NOMO-1 treated with DMSO at 0.1 percent for 48 hours (cell line): ENCODE measurements around the gene SCN8A.
"Not testable (repeated sequence)": the region's sequence is repeated elsewhere in the genome, so short reads cannot be mapped to it uniquely, and the experiment has no call there.

ENCODE experiments used
- DNase-seq: peaks from one replicate; lab custom pipeline; 2025; ENCODE audit not compliant: unreplicated experiment; lab: John Stamatoyannopoulos, UW

Gene SCN8A

DNA sequence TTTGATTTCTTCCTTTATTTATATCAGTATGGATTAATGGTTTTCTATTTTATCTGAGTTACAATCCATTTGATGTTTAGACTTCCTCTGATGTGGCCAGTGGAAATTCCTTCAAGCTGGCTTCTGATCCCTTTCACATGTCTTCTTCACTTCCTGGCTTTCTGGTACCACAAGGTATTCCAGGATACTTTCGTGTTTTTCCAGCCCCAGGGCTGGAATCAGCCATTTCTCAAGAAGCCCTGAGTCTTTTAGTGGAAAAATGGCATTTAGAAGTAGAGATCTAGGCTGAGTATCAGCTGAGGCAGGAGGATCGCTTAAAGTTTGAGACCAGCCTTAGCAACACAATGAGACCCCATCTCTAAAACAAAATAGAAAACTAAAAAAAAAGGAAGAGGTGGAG lies 164.2 kb downstream of the SCN8A start:
- no peak for DNase-seq

DNA sequence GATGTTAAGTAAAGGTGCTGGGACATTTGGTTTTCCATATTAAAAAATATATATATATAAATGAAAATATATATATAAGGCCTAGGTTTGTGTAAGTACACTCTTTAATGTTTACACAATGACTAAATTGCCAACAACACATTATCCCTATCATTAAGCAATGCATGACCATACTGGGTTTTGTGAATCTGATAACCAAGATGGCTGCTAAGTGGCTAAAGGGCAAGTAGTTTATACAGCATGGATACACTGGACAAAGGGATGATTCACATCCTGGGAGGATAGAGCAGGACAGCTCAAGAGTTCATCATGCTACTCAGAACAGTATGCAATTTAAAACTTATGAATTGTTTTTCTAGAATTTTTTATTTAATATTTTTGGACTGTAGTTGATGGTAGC lies 168.1 kb downstream of the SCN8A start:
- DNase-seq = no peak

DNA sequence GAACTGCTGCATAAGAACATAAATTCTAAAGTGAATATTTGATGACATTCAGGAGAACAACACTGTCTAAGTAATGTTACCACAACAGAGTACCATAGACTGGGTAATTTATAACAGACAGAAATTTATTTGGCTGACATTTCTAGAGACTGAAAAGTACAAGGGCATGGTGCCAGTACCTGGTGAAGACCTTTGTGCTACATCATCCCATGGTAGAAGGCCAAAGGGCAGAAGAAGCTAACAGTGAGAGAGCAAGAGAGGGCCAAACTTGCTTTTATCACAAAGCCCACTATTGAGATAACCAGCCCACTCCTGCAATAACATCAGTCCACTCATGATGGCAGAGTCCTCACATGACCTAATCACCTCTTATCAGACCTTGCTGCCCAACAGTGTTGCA lies 168.7 kb downstream of the SCN8A start:
- no peak for DNase-seq

DNA sequence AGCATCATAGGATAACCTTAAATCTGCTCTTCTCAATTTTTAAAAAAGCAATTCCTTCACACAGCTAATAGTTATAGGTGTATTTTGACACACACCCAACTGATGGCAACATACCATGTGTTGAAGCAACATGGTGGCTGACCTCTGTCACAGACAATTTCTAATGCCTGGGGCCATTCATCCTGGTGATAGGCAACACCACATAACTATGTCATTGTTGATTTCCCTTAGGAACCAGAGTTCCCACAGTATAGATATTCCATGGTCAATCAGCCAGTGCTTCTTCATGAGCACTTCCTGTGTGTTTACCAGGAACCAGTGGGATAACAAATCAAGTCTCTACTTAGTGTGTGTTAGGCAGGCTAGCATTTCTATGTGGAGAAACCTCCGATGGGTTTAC lies 169.2 kb downstream of the SCN8A start:
- no peak for DNase-seq

DNA sequence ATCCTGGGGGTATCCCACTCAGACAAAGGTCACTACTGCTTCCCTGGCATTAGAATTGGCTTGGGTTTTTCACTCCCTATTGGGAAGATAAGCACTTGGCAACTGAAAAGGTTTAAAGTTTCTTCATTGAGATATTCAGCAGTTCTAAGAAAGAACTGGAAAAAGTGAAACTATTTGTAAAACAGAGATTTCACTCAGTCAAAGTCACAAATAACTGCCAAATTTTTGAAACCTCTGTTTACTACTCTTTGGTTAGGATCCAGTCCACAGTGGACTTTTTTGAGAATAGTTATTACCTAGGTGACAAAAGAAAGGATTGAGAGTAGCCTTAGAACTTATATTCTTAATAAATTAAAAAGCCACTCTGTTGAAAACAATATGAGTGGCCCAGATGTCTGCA lies 172.7 kb downstream of the SCN8A start:
- DNase-seq = no peak

DNA sequence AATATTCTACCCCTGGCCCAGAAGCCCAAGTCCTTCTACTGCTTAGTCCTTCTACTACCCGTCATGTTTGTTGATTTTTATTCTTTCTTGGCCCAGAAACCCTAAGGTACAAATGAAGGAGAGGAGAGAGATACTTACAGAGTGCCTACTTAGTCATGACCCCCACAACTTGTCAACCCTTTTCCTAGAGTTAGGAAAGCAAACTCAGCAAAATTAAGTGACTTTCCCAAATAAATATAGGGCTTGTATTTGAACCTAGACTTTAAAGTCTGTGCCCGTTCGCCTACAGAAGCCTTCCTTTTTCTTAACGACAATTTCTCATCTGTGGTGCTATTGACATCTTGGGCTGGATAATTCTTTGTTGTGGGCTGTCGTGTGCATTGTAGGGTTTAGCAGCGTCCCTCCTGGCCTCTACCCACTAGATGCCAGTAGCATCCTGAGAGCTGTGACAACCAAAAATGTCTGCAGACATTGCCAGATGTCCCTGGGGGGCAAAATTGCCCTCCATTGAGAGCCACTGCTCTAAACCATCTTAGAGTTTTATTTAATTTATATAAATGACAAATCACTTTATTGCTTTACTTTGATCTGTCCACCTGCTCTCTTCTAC lies 175.1 kb downstream of the SCN8A start:
- no peak for DNase-seq

DNA sequence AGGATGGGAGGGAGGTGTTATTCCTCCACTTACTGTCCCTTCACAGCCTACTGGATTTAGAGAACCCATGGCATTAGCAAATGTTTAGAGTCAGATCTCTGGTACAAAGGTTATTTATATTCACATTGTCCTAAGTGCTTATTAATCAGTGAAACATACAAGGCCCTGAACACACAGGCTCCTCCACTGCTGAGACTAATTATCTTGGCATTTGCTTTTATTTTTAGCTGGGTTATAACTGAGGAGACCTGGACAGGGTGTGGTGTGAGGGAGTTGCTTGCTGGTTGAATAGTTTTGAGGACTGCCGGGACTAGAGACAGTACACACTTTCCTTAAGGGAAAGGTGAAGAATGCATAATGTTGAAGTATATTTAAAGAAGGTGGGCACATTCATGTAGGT lies 180.0 kb downstream of the SCN8A start:
- DNase-seq = no peak

DNA sequence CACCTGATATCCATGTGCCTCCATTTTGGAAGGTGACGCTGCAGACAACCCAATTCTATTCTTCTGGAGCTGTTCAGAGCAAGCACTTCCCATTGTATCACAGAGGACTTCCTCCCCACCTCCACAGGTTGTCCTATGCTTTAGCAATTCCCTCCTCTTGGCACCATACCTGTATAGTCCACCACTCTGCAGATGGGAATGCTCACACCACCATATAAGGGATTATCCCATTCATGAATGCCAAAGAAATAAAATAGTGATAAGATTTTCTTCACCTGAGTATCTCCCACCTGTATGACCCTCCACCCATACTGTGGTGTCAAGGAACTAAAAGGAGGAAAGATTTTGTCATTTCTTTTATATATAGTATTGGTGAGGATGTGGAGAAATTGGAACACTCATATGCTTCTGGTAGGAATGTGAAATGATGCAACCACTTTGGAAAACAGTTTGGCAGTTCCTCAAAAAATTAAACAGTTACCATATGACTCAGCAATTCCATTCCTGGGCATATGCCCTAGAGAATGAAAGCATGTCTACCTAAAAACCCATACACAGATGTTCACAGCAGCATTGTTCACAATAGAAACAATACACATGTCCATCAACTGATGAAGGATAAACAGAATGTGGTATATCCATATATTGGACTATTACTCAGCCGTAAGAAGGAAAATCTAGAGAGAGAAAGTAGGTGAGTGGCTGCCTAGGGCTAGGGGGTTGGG lies 182.3 kb downstream of the SCN8A start:
- DNase-seq = peak; percentile 20

DNA sequence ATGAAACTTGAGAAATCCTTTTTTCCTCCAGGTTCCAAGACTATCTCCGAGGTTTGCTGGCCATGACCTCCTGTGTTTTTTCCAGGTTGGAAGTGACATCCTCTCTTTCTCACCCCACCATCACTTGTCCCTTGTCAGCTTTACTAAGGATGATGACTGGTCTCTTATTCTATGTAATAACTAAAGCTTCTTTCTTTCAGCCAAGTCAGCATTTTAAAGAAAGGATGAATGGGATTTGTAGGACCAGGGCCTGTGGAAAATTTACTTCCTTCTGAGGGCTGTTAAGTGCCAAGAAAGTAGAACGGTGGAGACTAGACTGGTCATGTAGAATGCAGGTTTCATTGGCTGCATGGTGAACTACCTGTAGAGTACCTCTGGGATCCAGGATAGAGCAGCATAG lies 183.9 kb downstream of the SCN8A start:
- no peak for DNase-seq

DNA sequence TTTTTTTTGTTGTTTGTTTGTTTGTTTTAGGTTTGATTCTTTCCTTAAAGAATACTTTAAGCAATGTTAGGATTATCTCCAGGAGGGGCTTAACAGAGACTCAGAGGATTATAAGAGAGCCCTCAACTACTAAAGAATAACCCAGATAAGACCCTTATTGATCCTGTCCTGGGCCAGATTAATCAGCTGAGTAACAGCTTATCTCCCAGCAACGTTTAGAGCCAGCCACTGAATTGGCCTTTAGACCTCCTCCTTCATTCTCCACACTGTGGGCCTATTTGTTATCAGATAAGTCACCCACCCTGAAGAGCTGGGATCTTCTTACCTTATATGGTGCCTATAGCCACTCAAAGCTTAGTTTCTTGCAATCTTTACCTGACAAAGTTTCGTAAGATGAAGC lies 186.4 kb downstream of the SCN8A start:
- no peak for DNase-seq

DNA sequence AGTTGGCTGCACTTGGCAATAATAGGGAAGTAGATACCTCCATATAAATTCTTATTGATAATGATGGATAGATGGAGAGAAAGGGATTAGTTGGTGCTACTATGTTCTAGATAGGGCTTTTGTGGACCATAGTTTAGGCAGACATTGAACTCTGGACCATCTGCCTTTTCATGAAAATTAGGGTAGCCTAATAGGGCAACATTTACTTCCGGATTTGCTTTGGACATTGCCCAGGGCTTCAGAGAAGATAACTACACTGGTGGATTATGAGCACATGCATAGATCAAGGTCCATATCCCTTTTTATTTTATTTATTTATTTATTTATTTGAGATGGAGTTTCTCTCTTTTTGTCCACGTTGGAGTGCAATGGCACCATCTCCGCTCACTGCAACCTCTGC lies 186.9 kb downstream of the SCN8A start:
- no peak for DNase-seq

DNA sequence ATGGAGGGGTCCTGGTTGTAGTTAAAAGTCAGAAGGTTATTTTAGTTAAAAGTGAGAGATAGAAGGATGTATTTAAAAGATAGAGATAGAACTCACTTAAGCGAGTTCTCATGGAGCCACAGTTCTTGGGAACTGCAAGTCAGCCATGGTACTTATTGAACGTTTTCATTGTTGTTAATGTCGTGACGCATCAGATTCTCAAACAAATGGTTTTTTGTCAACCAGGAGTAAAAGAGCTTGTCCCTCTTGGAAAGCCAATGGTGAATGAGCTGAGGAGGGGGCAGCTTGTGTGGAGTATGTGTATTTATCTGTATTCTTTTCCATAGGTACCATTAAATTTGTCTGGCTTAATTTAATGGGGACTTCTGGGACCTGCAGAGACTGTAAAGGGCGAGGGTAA lies 188.8 kb downstream of the SCN8A start:
- no peak for DNase-seq

DNA sequence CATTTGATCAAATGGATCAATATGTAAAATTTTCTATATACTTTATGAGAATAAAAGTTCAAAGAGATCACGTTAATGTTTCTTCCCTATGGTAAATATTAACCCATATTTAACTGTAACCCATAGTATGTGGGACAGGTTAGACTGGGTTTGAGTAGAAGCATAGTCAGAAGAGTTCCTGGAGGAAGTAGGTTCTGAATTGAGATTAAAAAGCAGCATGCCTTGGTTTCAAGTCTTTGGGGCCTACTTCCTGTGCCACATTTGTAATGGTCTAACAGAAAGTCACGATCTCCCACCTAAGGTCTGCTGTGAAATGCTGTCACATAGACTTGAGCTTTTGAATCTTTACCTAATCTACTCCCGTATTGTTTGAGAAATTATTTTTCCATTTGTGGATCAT lies 193.7 kb downstream of the SCN8A start:
- peak; percentile 26 for DNase-seq

DNA sequence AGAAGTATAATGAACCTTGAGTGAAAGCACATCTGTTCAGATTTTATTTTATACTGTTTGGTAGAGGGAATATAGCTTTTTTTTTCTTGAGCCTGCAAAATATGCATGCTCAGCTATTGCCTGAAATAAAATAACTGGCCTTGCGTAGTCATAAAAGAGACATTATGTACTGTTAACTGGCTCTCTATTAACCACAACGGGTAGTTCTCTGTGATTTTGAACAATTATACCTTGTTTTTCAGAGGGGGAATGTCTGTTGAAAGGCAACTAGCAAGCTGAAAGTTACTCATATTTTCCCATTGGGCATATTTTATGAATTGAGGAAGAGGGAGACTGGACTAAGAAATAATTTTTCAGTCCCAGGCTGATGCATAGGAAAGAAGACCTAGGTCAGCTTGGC lies 194.9 kb downstream of the SCN8A start:
- DNase-seq = no peak

DNA sequence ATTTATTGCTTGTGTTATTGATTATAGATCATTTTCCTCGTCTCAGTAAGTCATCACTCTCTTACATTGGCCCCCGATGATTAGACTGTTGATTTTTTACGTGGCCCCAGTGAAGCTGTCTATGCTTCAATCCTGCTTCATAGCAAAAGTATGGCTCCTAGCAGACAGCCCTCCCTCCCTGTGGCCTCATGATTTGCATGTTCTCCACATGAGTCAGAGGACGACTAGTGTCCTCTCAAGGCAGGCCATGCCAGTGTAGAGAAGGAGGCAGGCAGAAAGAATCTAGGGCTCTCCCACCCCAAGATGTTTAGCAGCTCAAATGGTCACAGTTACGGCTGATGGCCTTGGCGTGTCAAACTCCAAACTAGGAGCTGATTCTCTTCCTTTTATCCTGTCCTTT lies 197.8 kb downstream of the SCN8A start:
- no peak for DNase-seq

DNA sequence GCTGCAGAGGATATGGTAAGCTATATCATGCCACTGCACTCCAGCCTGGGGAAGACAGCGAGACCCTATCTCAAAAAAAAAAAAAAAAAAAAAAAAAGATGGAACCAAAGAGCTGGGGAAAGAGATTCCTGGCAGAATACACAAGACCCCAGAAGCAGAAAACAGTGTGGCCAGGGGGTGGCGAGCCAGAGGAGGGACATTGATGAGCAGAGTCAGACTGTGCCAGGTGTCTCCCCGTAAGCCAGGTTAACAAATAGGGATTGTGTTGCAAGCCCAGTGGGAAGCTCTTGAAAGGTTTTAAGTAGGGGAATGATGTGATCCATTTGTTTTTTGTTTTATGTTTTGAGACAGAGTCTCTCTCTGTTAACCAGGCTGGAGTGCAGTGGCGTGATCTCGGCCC lies 201.4 kb downstream of the SCN8A start:
- no peak for DNase-seq

DNA sequence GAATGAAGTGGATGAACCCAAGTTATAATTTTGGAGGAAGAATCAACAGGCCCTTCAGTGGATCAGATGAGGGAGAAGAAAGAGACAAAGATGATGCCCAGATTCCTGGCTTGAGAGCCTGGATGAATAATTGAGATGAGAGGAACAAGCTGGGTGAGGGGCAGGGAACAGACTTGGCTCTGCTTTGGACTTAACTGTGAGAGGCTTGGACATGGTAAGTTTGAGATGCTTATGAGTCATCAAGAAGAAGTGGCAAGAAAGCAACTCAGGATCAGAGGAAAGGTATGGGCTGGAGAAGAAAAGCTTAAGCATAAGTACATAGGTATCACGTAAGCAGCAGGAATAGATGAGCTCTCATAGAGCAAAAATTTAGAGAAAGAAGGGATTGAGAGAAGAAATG lies 202.2 kb downstream of the SCN8A start:
- DNase-seq = no peak

DNA sequence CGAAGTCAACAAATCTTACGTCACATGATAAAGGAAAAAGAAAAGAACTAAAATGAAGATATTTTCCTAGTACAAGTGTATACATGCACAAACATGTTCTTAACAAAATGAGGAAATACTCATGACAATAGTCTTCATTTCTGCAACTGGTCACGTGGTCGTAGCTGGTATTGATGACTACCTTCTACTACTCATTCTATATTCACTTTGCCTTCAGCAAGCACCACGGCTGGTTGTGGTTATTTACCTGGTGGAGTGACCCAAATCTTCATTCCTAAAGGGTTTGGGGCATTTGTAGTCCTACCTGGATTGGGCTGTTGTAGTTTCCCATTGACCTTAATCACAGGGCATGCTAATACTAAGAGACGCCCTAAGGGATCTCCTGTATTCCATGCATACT lies 206.3 kb downstream of the SCN8A start:
- no peak for DNase-seq

DNA sequence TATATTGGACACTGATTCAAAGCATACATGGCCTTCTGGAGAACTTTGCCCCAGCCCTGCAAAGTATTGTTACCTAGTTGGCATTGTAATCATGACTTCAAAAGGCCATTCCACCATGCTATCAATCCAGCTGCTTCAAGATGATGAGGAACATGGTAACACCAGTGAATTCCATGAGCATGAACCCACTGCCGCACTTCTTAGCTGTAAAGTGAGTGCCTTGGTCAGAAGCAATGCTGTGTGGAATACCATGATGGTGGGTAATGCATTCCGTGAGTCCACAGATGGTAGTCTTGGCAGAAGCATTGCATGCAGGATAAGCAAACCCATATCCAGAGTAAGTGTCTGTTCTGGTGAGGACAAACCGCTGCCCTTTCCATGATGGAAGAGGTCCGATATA lies 207.0 kb downstream of the SCN8A start:
- DNase-seq = not testable (repeated sequence)

DNA sequence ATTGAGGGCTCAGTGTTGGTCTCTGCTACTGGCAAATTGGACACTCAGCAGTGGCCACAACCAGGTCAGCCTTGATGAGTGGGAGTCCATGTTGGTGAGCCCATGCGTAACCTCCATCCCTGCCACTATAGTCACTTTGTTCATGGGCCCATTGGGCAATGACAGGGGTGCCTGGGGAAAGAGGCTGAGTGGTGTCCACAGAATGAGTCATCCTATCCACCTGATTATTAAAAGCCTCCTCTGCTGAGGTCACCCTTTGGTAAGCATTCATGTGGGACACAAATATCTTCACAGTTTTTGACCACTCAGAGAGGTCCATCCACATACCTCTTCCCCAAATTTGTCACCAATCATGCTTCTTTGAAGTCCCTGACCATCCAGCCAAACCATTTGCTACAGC lies 207.5 kb downstream of the SCN8A start:
- DNase-seq = no peak

DNA sequence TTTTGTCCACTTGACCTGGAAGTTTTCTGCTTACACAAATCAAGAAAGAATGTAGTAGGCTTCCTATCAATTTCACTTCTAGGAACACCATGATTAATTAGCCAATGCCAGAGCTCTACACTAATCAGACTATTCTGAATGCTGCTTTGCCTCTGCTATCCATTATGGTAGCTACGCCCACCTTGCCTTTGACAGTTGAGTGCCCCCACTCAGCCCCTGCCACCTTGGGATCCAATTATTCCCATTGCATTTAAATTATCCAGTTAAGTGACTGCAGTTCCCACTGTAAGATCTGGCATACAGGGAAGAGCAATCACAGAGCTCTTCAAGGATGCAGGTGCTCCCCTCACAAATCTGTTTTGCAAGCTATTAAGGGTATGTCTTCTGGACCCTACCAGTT lies 210.0 kb downstream of the SCN8A start:
- no peak for DNase-seq

DNA sequence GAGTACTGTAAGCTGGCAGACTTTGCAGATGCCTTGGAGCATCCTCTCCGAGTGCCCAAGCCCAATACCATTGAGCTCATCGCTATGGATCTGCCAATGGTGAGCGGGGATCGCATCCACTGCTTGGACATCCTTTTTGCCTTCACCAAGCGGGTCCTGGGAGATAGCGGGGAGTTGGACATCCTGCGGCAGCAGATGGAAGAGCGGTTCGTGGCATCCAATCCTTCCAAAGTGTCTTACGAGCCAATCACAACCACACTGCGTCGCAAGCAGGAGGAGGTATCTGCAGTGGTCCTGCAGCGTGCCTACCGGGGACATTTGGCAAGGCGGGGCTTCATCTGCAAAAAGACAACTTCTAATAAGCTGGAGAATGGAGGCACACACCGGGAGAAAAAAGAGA lies 215.9 kb downstream of the SCN8A start:
- DNase-seq = no peak

DNA sequence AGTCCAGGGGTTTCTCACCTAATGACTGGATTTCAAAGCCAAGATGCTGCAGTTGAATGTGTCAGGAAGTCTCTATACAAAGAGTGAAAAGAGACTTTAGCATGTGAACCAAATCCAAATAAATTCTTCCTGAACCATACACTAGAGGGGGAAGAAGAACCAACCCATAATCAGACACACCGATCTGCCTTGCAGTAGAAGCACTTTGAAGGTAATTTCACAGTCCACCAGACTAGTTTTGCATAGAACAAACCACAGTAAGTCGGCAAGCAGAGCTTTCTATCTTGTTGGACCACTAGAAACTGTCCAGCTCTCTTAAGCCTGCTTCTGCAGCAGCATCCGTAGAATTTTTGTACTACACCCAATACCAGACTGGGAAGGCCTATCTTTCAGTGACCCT lies 218.2 kb downstream of the SCN8A start:
- no peak for DNase-seq
